ENCODE results near the gene DUSP1. TPM values are rescaled to one million over a fixed set of nuclear protein-coding genes. Genes with fewer than 3 reads are reported as not detected.
"Not testable (repeated sequence)": the region's sequence is repeated elsewhere in the genome, so short reads cannot be mapped to it uniquely, and the experiment has no call there.

The DUSP1 gene
- total RNA-seq, 4 donors from 2014 or later, result 455 to 718 (median 676) TPM

- intact Hi-C loops (cut with DNase I), result no loop called here
- Histone ChIP-seq H3K4me3 (no peak overlapping the region), H3K4me1 (peaks cover 7 to 20% (median 17%) of the 10 kb centered on the region in 4 donors), H3K36me3 (no peaks in the 10 kb centered on the region), H3K27me3 (no peaks in the 10 kb centered on the region), H3K27ac (replicated peaks in 1 of 4) (no peak overlapping the region), H3K9me3 (no peaks in the 10 kb centered on the region)
- TF ChIP-seq, protein P1, sequence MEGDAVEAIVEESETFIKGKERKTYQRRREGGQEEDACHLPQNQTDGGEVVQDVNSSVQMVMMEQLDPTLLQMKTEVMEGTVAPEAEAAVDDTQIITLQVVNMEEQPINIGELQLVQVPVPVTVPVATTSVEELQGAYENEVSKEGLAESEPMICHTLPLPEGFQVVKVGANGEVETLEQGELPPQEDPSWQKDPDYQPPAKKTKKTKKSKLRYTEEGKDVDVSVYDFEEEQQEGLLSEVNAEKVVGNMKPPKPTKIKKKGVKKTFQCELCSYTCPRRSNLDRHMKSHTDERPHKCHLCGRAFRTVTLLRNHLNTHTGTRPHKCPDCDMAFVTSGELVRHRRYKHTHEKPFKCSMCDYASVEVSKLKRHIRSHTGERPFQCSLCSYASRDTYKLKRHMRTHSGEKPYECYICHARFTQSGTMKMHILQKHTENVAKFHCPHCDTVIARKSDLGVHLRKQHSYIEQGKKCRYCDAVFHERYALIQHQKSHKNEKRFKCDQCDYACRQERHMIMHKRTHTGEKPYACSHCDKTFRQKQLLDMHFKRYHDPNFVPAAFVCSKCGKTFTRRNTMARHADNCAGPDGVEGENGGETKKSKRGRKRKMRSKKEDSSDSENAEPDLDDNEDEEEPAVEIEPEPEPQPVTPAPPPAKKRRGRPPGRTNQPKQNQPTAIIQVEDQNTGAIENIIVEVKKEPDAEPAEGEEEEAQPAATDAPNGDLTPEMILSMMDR (IDR thresholded peaks at IDR 0.05), result no peak
- TF ChIP-seq POLR2AphosphoS5 (IDR thresholded peaks at IDR 0.05), result peak; percentile 22 to 29
- WGBS, result 34% methylated on average over 5 of the region's 5 CpGs
- DNase-seq (ENCODE audit: extremely low spot score), result no peak
These were observed 46.0 kb upstream of the DUSP1 start for GRCh38 chr5:172816925-172817562.

DNA sequence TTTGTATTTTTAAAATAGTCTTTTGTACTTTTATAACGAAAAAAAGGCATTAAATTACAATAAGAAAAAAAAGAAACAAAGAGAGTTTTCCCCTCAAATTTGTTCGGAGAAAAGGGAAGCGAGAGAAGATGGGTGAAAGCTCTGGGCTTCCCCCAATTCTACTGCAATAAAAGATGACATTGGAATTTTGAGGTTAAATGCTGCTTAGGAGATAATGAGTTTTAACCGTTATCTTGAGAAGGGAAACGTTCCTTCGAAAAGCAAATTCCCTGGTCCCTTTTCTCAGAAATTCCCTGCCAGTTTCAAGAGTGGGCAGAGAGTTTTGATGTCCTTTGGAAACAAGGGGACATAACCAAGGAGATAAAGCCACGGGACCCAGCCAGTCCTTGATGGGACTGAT, 44.6 kb upstream of the DUSP1 start:
- WGBS, result 84% methylated on average over 7 of the region's 7 CpGs
- no peak for TF ChIP-seq POLR2A (IDR thresholded peaks at IDR 0.05; ENCODE audit: low read depth)
- no peak for TF ChIP-seq EP300 (IDR thresholded peaks at IDR 0.05)
- no peak for TF ChIP-seq POLR2AphosphoS5 (IDR thresholded peaks at IDR 0.05)
- TF ChIP-seq, protein P1 (IDR thresholded peaks at IDR 0.05), result no peak
- H3K27me3 ChIP-seq, result no peaks in the 10 kb centered on the region
- H3K4me1 ChIP-seq, result peaks cover 7 to 20% (median 15%) of the 10 kb centered on the region in 4 donors
- no peak overlapping the region for H3K27ac ChIP-seq (replicated peaks in 1 of 4)
- no peak overlapping the region for H3K4me3 ChIP-seq
- H3K36me3 ChIP-seq, result no peaks in the 10 kb centered on the region
- H3K9me3 ChIP-seq, result no peaks in the 10 kb centered on the region
- no peak for DNase-seq (ENCODE audit: extremely low spot score)
- intact Hi-C loops (cut with DNase I), result no loop called here

- H3K4me3 ChIP-seq; H3K4me1 ChIP-seq; H3K9me3 ChIP-seq; H3K27me3 ChIP-seq; DNase-seq (ENCODE audit: extremely low spot score); H3K27ac ChIP-seq (replicated peaks in 1 of 4); intact Hi-C loops (cut with DNase I); H3K36me3 ChIP-seq: not testable (repeated sequence)
- 91% methylated on average over 4 of the region's 4 CpGs for WGBS
These were observed 40.0 kb upstream of the DUSP1 start for GRCh38 chr5:172810996-172811395.

DNA sequence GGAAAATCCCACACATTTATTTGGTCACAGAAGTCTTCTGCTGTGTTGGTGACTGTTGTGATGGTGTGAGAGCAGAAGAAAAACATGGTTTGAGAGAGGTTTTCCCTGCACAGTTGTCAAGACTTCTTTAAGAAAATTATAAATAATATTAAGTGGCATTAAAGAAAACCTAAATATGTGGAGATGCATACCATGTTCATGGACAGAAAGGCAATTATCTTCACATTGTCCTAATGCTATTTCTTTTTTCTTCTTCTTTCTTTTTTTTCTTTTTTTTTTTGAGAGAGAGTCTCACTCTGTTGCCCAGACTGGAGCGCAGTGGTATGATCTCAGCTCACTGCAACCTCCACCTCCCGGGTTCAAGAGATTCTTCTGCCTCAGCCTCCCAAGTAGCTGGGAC, 38.8 kb upstream of the DUSP1 start:
- intact Hi-C loops (cut with DNase I), result no loop called here

GRCh38 chr5:172807766-172808311, 36.8 kb upstream of the DUSP1 start:
- Histone ChIP-seq H3K4me3 (peak overlapping the region; percentile 20 to 32 (median 22)), H3K27me3 (no peaks in the 10 kb centered on the region), H3K4me1 (peaks cover 0 to 4% (median 2%) of the 10 kb centered on the region in 4 donors), H3K9me3 (peaks cover 0 to 7% (median 3%) of the 10 kb centered on the region in 4 donors), H3K27ac (replicated peaks in 1 of 4) (peak overlapping the region; percentile 14 to 75 (median 54)), H3K36me3 (no peaks in the 10 kb centered on the region)
- intact Hi-C loops (cut with DNase I), result no loop called here
- TF ChIP-seq POLR2A (IDR thresholded peaks at IDR 0.05; ENCODE audit: low read depth), result no peak
- no peak for TF ChIP-seq POLR2AphosphoS5 (IDR thresholded peaks at IDR 0.05)
- TF ChIP-seq EP300 (IDR thresholded peaks at IDR 0.05), result no peak
- TF ChIP-seq, protein P1 (IDR thresholded peaks at IDR 0.05), result no peak
- 95% methylated on average over 11 of the region's 11 CpGs for WGBS
- no peak for DNase-seq (ENCODE audit: extremely low spot score)

More for the DNA sequence above, 38.8 kb upstream of the DUSP1 start:
- no peak overlapping the region for H3K4me3 ChIP-seq
- no peak for DNase-seq (ENCODE audit: extremely low spot score)
- peaks cover 0 to 4% (median 2%) of the 10 kb centered on the region in 4 donors for H3K4me1 ChIP-seq
- 100% methylated on average over 2 of the region's 2 CpGs for WGBS
- no peaks in the 10 kb centered on the region for H3K27me3 ChIP-seq
- no peak for TF ChIP-seq POLR2A (IDR thresholded peaks at IDR 0.05; ENCODE audit: low read depth)
- no peak for TF ChIP-seq POLR2AphosphoS5 (IDR thresholded peaks at IDR 0.05)
- TF ChIP-seq EP300 (IDR thresholded peaks at IDR 0.05), result no peak
- TF ChIP-seq, protein P1 (IDR thresholded peaks at IDR 0.05), result no peak
- H3K36me3 ChIP-seq, result no peaks in the 10 kb centered on the region
- peaks cover 0 to 7% (median 3%) of the 10 kb centered on the region in 4 donors for H3K9me3 ChIP-seq
- H3K27ac ChIP-seq (replicated peaks in 1 of 4), result no peak overlapping the region

All from esophagus muscularis mucosa (tissue), 4 donors.